Activated T-cell treated with anti-CD3 and anti-CD28 coated beads, Interleukin-2, amount 50 U/mL, for 4 hours (primary cell): ENCODE results near the gene DCTD. TPM values are rescaled to one million over a fixed set of nuclear protein-coding genes. Genes with fewer than 3 reads are reported as not detected.

Experiments used
- ATAC-seq, 2 donors: fragments of 200-7000 bp; cut with Tn5 transposase; one replicate each; pipeline ENCODE4 v1.10.0; 2021
- DNase-seq: peaks from one replicate; pipeline ENCODE4 v3.0.0-alpha.2; 2020
- H3K27me3 Mint-ChIP-seq: one replicate; pipeline ENCODE4 v1.8.0; 2021; ENCODE audit warnings: low read depth, mixed read lengths
- H3K36me3 Mint-ChIP-seq: one replicate; pipeline ENCODE4 v1.8.0; 2022; ENCODE audit warnings: mixed read lengths; ENCODE audit not compliant: insufficient read depth
- H3K4me1 Mint-ChIP-seq: one replicate; pipeline ENCODE4 v1.8.0; 2021; ENCODE audit warnings: low read depth, mixed read lengths
- H3K4me3 Mint-ChIP-seq: one replicate; pipeline ENCODE4 v1.8.0; 2021; ENCODE audit warnings: mild to moderate bottlenecking, moderate library complexity, mixed read lengths
- H3K9me3 Mint-ChIP-seq: one replicate; pipeline ENCODE4 v1.8.0; 2021; ENCODE audit warnings: mixed read lengths
- total RNA-seq, 3 donors: library from RNA; stranded (reverse); gene quantifications; one replicate each; pipeline ENCODE4 v1.2.1, GENCODE V29; 2021

The DCTD gene
- total RNA-seq, 3 donors from 2014 or later: 138 to 147 (median 145) TPM

DNA sequence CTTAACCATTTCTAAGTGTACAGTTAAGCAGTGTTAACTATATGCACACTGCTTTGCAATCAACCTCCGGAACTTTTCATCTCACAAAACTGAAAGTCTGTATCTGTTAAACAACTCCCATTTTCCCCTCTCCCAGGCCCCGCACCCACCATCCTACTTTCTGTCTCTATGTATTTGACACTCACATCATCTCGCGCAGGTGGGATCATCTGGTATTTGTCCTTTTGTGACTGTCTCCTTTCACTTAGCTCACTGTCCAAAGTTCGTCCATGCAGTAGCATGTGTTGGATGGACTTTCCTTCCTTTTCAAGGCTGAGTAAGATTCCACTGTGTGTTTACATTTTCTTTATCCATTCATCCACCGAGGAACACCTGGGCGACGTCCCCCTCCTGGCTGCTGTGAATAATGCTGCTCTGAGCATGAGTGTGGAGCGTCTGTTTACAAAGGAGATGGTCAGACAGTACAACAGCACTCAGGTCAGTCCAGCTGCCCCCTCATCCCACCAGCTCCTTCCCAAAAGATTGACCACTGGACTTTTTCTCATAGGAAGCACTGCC lies 39.8 kb downstream of the DCTD start:
- Mint-ChIP-seq H3K4me3 (no peak overlapping the region), H3K27me3 (no peaks in the 10 kb centered on the region), H3K36me3 (peaks cover 33% of the 10 kb centered on the region), H3K4me1 (no peaks in the 10 kb centered on the region), H3K9me3 (no peaks in the 10 kb centered on the region)
- ATAC-seq (no peak), DNase-seq (no peak)

DNA sequence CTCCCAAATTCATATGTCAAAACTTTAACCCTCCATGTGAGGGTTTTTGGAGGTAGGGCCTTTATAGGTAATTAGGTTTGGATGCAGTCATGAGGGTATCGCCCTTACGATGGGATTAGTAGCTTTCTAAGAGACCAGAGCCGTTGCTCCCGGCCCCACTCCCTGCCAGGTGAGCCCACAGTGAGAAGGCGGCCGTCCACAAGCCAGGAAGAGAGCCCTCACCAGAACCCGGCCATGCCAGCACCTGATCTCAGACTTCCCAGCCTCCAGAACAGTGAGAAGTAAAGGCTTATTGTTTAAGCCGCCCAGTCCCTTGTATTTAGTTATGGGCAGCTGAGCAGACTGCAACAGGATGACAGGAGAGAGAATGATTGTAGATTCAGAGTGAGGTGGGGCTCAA lies 40.8 kb downstream of the DCTD start:
- no peak for DNase-seq
- Mint-ChIP-seq H3K4me1 (no peaks in the 10 kb centered on the region), H3K9me3 (no peaks in the 10 kb centered on the region), H3K36me3 (peaks cover 35% of the 10 kb centered on the region), H3K27me3 (no peaks in the 10 kb centered on the region), H3K4me3 (no peak overlapping the region)
- no peak for ATAC-seq

DNA sequence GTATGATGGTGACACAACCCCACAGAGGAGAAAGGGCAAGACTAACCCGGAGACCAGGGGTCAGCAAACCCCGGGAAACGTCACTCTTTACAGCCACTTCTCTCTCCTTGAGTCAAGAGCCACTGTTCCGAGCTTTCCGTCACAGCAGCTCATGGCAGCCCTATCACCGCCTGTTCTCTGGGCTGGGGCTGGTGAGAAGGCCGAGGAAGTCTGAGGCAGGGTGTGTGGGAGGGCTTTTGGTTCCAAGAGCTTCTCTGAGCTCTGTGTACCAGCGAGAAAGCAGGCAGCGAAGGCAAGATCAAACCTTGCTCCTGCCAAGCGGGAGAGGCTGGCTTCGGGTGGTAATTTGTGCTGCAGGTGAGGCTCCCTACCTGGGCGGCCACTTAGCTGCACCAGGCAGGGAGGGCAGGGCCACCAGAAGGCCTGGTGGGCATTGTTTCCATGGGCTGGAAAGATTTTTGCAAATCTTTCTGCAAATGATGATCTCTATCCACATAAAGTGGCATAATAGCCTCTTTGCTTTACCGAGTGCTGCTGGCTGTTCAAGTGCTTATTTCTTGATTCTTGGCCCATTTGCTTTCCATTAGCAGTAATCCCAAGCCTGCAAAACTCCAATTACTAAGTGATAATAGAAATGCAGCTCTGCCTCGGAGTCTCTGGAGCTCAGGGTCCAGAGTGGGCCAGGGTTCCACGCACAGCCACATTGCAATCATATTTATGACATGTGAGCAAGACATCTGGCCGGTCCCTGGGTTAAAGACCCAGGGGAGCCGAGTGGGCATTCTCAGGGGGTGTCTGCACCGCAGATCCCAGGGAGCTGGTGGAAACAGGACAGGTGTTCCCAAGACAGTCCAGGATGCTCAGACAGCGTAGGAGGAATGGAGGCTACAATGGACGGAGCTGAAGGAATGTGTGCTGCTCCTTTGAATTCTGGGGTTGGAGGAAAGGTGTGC lies 41.5 kb downstream of the DCTD start:
- Mint-ChIP-seq H3K9me3 (no peaks in the 10 kb centered on the region), H3K4me3 (no peak overlapping the region), H3K27me3 (no peaks in the 10 kb centered on the region), H3K36me3 (peaks cover 28% of the 10 kb centered on the region), H3K4me1 (no peaks in the 10 kb centered on the region)
- no peak for DNase-seq
- no peak for ATAC-seq

DNA sequence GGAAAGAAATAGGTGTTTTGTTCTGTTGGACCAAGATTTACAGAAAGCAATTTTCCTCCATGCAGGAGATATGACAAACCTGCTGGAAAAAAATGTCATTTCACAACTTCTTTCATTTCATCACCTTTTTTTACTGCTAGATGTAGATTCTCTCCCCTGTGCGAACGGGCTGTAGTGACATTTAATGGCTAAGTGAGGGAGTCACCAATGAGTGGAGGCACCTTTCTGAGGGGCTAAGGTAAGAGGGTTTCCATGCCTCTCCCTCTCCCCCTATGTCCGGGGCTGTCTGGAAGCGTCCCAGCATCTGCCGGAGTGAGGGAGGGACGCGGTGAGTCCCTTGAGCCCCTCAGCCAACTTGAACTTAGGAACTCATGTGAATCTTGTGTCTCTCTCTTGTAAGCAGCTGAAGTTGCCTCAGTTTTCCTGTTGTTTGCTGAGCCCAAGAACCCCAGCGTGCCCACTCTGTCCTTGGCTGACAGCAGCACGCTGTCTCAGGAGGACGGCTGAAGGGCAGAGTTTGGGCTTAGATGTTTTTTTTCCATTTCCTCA lies 42.3 kb downstream of the DCTD start:
- Mint-ChIP-seq H3K9me3 (no peaks in the 10 kb centered on the region), H3K27me3 (no peaks in the 10 kb centered on the region), H3K4me1 (no peaks in the 10 kb centered on the region), H3K4me3 (no peak overlapping the region), H3K36me3 (peaks cover 28% of the 10 kb centered on the region)
- DNase-seq: no peak
- no peak for ATAC-seq

DNA sequence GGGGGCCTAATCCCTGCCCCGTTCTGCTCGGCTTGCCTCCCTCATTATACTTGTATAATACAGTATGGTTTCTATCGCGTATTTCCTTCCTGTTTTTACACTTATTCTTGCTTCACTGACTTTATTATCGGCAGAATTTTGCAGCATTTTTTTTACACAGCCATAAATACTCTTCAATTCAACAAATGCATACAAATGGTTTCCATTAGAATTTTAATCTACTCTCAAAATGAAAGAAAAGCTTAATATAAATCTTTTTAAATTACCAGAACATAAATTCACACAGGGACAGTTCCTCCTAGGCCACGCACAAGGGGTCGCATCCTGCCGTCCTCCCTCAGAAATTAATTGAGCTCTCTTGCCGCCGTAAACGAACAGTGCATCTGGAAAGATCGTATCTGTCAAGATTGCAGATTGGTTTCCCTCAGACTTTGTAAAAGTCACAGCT lies 42.9 kb downstream of the DCTD start:
- H3K4me1 Mint-ChIP-seq: no peaks in the 10 kb centered on the region
- ATAC-seq: no peak
- H3K36me3 Mint-ChIP-seq: peaks cover 28% of the 10 kb centered on the region
- no peaks in the 10 kb centered on the region for H3K9me3 Mint-ChIP-seq
- H3K27me3 Mint-ChIP-seq: no peaks in the 10 kb centered on the region
- DNase-seq: no peak
- no peak overlapping the region for H3K4me3 Mint-ChIP-seq

DNA sequence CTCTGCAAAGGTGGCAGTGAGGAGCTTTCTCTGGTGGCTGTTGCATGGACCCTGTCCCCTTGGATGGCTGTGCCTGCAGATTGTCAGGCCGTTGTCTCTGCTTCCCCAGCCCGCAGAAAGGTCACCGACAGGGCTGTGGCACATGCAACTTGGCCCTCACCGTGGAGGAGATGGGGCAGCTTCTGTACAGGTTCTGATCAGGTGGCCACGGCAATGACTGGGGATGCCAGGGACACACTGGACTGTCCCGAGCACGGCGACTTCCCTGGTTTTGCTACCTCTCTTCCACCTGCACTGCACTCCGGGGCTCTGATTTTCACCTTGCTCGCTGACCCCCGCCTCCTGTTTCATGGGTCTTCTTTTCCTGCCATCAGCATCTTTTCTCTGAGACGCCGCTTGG lies 43.5 kb downstream of the DCTD start:
- Mint-ChIP-seq H3K27me3 (no peaks in the 10 kb centered on the region), H3K4me3 (no peak overlapping the region), H3K36me3 (peaks cover 28% of the 10 kb centered on the region), H3K4me1 (no peaks in the 10 kb centered on the region), H3K9me3 (no peaks in the 10 kb centered on the region)
- ATAC-seq (no peak), DNase-seq (no peak)

DNA sequence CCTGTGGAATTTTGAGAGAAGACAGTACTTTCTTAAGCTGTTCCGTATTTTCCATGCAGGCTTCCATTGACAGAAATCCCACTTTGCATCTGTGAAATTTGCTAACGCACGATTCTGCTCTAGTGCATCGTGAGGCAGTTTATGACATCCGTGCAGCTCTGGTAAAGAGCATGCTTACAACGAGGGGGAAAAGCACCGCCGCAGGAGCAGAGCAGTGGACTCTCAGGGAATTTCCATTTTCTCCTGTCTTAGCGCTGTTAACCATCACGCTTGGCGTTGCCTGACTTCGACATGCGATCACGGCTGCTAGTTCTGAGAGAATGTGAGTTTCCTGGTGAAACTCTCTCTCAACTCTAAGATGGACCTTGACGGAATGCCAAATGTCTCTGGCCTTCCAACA lies 43.9 kb downstream of the DCTD start:
- H3K36me3 Mint-ChIP-seq: peaks cover 28% of the 10 kb centered on the region
- ATAC-seq (no peak), DNase-seq (no peak)
- no peaks in the 10 kb centered on the region for H3K9me3 Mint-ChIP-seq
- no peak overlapping the region for H3K4me3 Mint-ChIP-seq
- H3K27me3 Mint-ChIP-seq: no peaks in the 10 kb centered on the region
- no peaks in the 10 kb centered on the region for H3K4me1 Mint-ChIP-seq

DNA sequence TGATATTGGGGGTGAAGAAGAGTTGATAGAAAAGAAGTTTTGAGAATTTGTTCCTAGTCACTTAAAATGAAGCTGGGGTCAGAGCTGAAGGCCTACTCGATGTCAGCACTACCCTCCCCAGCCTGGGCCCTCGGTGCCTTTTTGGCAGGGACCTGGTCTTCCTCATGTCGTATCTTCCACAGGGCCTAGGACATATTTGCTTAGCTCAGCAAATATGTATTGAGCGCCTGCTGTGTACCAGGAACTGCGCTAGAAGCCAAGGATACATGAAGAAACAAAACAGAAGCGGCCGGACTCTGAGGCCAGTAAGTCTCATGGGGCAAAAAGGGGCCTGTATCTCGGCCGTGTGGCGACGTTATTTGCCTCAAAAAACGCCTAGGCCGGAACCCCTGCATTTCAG lies 44.3 kb downstream of the DCTD start:
- no peak overlapping the region for H3K4me3 Mint-ChIP-seq
- DNase-seq: no peak
- peaks cover 27% of the 10 kb centered on the region for H3K36me3 Mint-ChIP-seq
- ATAC-seq: no peak
- no peaks in the 10 kb centered on the region for H3K4me1 Mint-ChIP-seq
- H3K9me3 Mint-ChIP-seq: no peaks in the 10 kb centered on the region
- no peaks in the 10 kb centered on the region for H3K27me3 Mint-ChIP-seq

DNA sequence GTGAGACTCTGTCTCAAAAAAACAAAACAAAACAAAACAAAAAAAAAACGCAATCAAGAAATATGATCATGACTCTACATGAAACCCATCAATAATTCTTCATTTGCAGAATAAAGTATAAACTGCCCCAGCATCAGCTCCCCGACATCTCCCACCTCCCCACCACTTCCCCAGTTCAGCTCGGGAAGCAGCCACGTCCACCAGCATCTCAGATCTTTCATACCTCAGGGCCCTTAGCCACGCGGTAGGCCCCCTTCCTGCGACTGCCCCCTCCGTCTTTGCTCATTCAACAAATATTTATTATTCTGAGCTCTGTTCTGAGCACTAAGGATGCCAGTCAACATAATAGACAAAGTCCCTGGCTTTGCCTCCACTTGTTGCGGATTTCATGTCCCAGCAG lies 45.6 kb downstream of the DCTD start:
- no peak for ATAC-seq
- H3K36me3 Mint-ChIP-seq: peaks cover 21% of the 10 kb centered on the region
- no peak overlapping the region for H3K4me3 Mint-ChIP-seq
- H3K27me3 Mint-ChIP-seq: no peaks in the 10 kb centered on the region
- H3K9me3 Mint-ChIP-seq: no peaks in the 10 kb centered on the region
- DNase-seq: no peak
- H3K4me1 Mint-ChIP-seq: no peaks in the 10 kb centered on the region

DNA sequence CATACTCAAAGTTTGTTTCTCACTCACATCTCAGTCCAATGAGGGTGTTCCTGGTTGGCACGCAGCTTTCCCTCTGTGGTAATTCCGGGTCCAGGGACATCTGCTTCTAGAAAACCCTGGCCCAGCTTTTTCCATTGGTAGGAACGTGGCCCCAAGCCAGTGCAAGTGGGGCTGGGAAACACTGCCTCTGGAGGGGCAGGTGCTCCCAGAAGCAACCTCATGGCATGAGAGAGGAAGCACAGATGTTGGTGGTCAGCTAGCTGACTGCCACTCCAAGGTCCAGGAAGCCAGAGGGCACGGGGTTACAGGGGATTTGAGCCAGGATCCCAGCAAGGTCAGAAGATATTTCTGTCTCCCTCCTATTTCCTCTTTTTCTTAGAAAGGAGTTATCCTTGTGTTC lies 47.5 kb downstream of the DCTD start:
- H3K4me3 Mint-ChIP-seq: no peak overlapping the region
- H3K27me3 Mint-ChIP-seq: no peaks in the 10 kb centered on the region
- H3K36me3 Mint-ChIP-seq: peaks cover 15% of the 10 kb centered on the region
- no peaks in the 10 kb centered on the region for H3K9me3 Mint-ChIP-seq
- DNase-seq: no peak
- ATAC-seq: no peak
- H3K4me1 Mint-ChIP-seq: no peaks in the 10 kb centered on the region

DNA sequence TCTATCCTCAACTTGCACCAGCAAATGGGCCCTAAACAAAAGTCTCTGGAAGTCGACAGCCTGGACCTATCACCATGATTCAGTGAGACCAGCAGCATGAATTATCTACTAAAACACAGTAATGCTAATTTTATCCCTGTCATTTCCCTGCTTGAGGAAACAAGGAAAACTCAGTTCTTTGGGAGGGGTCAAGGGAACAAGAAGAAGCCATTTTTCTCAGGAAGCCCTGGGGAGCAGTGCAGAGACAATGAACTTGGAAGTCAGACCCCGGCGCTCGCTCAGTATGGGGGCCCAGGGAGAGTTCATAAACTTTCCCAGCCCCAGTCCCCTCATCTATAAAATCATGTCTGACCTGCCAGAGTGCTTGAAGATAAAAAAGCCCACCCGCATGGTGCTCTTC lies 50.4 kb downstream of the DCTD start:
- Mint-ChIP-seq H3K4me3 (no peak overlapping the region), H3K36me3 (peaks cover 3% of the 10 kb centered on the region), H3K27me3 (no peaks in the 10 kb centered on the region), H3K9me3 (no peaks in the 10 kb centered on the region), H3K4me1 (no peaks in the 10 kb centered on the region)
- DNase-seq: no peak
- ATAC-seq: no peak

DNA sequence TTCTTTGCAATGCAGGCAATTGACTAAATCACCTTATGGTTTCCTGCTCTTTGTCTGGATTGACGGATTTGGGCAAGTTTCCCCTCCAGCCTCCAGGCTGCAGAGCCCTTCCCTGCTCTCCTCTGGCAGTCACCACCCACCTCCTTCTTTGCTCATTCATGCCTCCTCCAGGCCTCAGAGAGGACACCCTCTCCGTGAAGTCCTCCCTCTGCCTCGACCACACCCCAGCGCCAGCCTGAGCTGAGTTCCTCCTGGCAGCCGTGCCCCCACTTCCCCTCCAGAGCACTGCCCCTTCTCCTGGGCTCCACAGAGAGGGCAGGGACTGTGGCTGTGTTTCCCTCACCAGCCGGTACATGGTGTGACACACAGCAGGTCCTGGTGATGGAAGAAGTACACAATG lies 53.7 kb downstream of the DCTD start:
- Mint-ChIP-seq H3K4me3 (no peak overlapping the region), H3K36me3 (peaks cover 8% of the 10 kb centered on the region), H3K9me3 (peaks cover 10% of the 10 kb centered on the region), H3K4me1 (no peaks in the 10 kb centered on the region), H3K27me3 (no peaks in the 10 kb centered on the region)
- ATAC-seq: no peak
- no peak for DNase-seq

DNA sequence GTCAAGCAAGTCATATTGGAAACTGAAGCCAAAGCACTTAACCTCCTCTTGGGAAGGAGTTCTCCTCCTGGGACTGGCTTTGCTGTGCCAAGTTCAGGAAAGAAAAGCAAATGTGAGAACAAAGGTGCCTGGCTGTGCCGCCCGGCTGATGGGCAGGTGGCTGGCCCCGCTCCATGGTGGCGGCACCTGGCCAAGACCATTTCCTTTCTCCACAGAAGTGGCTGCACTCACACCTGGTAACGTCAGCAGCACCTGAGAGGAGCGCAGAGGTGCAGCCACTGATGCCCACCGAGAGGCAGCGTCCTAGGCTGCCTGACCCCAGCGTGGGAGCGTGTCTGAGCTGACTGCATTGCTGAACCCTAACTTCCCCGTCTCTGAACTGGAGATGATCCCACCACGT lies 54.3 kb downstream of the DCTD start:
- Mint-ChIP-seq H3K4me1 (no peaks in the 10 kb centered on the region), H3K4me3 (no peak overlapping the region), H3K9me3 (peaks cover 10% of the 10 kb centered on the region), H3K36me3 (peaks cover 8% of the 10 kb centered on the region), H3K27me3 (no peaks in the 10 kb centered on the region)
- DNase-seq (no peak), ATAC-seq (no peak)

DNA sequence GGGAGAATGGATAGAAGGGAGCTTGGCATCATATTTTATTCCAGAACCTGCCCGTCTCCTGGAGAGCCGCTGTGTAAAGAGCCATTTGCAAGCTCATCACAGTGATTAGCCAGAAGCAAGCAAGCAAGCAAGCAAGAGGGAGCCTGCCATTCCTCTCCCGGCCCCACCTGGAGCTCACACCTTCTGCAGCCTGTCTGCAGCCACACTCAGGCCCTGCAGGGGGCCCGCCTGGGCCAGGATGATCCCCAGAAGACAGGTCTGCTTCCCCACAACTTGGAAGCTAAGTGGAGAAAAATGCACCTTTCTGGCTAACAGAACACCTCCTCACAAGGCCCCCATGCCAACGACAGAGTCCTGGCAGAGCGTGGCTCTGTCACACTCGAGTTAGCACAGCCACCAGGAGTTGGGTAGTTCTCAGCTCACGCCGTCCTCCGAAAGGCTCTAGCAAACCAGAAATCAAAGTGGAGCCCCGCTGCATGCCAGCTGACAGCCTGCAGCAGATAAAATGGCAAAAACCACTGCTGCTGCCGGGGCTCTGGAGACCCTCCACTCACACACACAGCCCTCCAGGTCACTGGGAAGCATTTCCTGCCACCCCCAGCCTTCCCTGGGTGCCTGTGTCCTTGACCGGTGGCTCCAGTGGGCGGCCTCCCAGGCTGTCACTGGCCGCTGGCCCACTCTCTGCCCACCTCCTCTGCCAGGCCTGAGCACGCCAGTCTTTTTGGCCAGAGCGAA lies 54.9 kb downstream of the DCTD start:
- H3K27me3 Mint-ChIP-seq: no peaks in the 10 kb centered on the region
- DNase-seq: no peak
- peaks cover 10% of the 10 kb centered on the region for H3K9me3 Mint-ChIP-seq
- no peaks in the 10 kb centered on the region for H3K4me1 Mint-ChIP-seq
- H3K36me3 Mint-ChIP-seq: peaks cover 8% of the 10 kb centered on the region
- no peak overlapping the region for H3K4me3 Mint-ChIP-seq
- ATAC-seq: no peak
